Omental fat pad (tissue), 4 donors: ENCODE measurements around the gene LEP. TPM values are rescaled to one million over a fixed set of nuclear protein-coding genes. Genes with fewer than 3 reads are reported as not detected.
"Not testable (repeated sequence)": the region's sequence is repeated elsewhere in the genome, so short reads cannot be mapped to it uniquely, and the experiment has no call there.

Experiments
- ATAC-seq: fragments of 150-250 bp; one replicate; pipeline ENCODE4 v1.9.1; 2016; ENCODE audit warnings: mild to moderate bottlenecking, moderate library complexity; ENCODE audit not compliant: low FRiP score
- DNase-seq: peaks from one replicate; pipeline ENCODE4 v3.0.0-alpha.2; 2019; ENCODE audit warnings: low spot score
- CTCF ChIP-seq, 3 donors: fragments of 450-650 bp; IDR thresholded peaks; one replicate each; pipeline ENCODE4 v1.5.1; 2016 to 2017; ENCODE audit warnings: antibody characterized with exemption in 3 of 3, mild to moderate bottlenecking in 3 of 3, moderate library complexity in 2 of 3
- total RNA-seq, 4 donors: library from RNA; depleted of rRNA; stranded (reverse); fragments of >200 nt; gene quantifications; one replicate each; pipeline ENCODE4 v1.1.0, GENCODE V29; 2016

LEP gene
- total RNA-seq, 4 donors from 2014 or later: 12.3 to 715 (median 292) TPM

GRCh38 chr7:128271942-128272481, 30.9 kb downstream of the LEP start:
- DNase-seq (no peak), ATAC-seq (no peak)

GRCh38 chr7:128274246-128274883, 33.3 kb downstream of the LEP start:
- no peak for ATAC-seq
- DNase-seq: no peak

More at GRCh38 chr7:128271942-128272481, 30.9 kb downstream of the LEP start:
- no peak for TF ChIP-seq CTCF (IDR thresholded peaks at IDR 0.05)

GRCh38 chr7:128274884-128275603, 34.0 kb downstream of the LEP start:
- DNase-seq: no peak
- no peak for TF ChIP-seq CTCF (IDR thresholded peaks at IDR 0.05)

More at GRCh38 chr7:128274246-128274883, 33.3 kb downstream of the LEP start:
- no peak for TF ChIP-seq CTCF (IDR thresholded peaks at IDR 0.05)

GRCh38 chr7:128275681-128276080, 34.6 kb downstream of the LEP start:
- no peak for TF ChIP-seq CTCF (IDR thresholded peaks at IDR 0.05)
- DNase-seq (no peak), ATAC-seq (no peak)

More at GRCh38 chr7:128274884-128275603, 34.0 kb downstream of the LEP start:
- ATAC-seq: no peak

- no peak for DNase-seq
- no peak for ATAC-seq
- no peak for TF ChIP-seq CTCF (IDR thresholded peaks at IDR 0.05)
These were observed 37.3 kb downstream of the LEP start for GRCh38 chr7:128278366-128278765.

GRCh38 chr7:128279124-128279713, 38.1 kb downstream of the LEP start:
- ATAC-seq: no peak
- no peak for DNase-seq
- no peak for TF ChIP-seq CTCF (IDR thresholded peaks at IDR 0.05)

GRCh38 chr7:128280451-128280850, 39.4 kb downstream of the LEP start:
- not testable (repeated sequence) for DNase-seq, ATAC-seq
